Type B pancreatic cell (in vitro differentiated cells): Measurements from ENCODE around the gene DMRT1. TPM values are rescaled to one million over a fixed set of nuclear protein-coding genes. Genes with fewer than 3 reads are reported as not detected.

Source experiments
- DNase-seq: peaks from one replicate; pipeline ENCODE4 v3.0.0; 2021; ENCODE audit warnings: mixed read lengths; ENCODE audit not compliant: unreplicated experiment; ENCODE audit errors: extremely low spot score
- H3K27ac Mint-ChIP-seq: 2 replicates; pipeline ENCODE4 v1.8.0; 2021; ENCODE audit warnings: mild to moderate bottlenecking, mixed read lengths
- H3K27me3 Mint-ChIP-seq: 2 replicates; pipeline ENCODE4 v1.8.0; 2021; ENCODE audit warnings: mixed read lengths
- H3K36me3 Mint-ChIP-seq: 2 replicates; pipeline ENCODE4 v1.8.0; 2021; ENCODE audit warnings: mixed read lengths
- H3K4me1 Mint-ChIP-seq: one replicate; pipeline ENCODE4 v1.8.0; 2021; ENCODE audit warnings: mixed read lengths; ENCODE audit not compliant: unreplicated experiment
- H3K4me3 Mint-ChIP-seq: 2 replicates; pipeline ENCODE4 v1.8.0; 2021; ENCODE audit warnings: mild to moderate bottlenecking, mixed read lengths
- H3K9me3 Mint-ChIP-seq: 2 replicates; pipeline ENCODE4 v1.8.0; 2021; ENCODE audit warnings: mixed read lengths
- total RNA-seq: library from RNA; stranded (reverse); gene quantifications from 2 replicates; pipeline ENCODE4 v1.2.1, GENCODE V29; 2021; ENCODE audit warnings: low replicate concordance
- TF ChIP-seq, protein P1 (sequence below): fragments of 200-600 bp; sonication (generic); conservative IDR thresholded peaks from 2 replicates; pipeline ENCODE4 v1.5.0; 2021; ENCODE audit warnings: antibody characterized with exemption, mild to moderate bottlenecking

The DMRT1 gene
- total RNA-seq, 1 donor from 2014 or later, result not detected

DNA sequence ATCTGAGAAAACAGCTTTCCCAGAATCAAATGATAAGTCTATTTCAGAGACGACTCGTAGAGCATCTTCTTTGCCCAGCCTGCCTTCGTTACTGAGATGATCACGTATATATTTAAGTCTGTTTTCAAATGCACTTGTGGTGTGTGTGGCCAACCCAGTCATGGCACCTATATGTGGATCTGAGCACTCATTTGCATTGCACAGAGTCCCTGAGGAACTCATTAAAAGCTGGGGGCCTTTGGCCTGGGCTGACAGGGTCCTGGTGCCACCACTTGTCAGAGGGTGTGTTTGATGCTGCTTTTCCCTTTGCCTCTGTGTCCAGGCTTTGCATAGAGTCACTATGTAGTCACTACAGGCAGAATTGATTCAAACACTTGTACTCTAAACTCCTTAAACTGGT lies 117.6 kb downstream of the DMRT1 start:
- no peaks in the 10 kb centered on the region for H3K4me1 Mint-ChIP-seq
- H3K27me3 Mint-ChIP-seq, result peaks cover 67% of the 10 kb centered on the region
- TF ChIP-seq, protein P1, sequence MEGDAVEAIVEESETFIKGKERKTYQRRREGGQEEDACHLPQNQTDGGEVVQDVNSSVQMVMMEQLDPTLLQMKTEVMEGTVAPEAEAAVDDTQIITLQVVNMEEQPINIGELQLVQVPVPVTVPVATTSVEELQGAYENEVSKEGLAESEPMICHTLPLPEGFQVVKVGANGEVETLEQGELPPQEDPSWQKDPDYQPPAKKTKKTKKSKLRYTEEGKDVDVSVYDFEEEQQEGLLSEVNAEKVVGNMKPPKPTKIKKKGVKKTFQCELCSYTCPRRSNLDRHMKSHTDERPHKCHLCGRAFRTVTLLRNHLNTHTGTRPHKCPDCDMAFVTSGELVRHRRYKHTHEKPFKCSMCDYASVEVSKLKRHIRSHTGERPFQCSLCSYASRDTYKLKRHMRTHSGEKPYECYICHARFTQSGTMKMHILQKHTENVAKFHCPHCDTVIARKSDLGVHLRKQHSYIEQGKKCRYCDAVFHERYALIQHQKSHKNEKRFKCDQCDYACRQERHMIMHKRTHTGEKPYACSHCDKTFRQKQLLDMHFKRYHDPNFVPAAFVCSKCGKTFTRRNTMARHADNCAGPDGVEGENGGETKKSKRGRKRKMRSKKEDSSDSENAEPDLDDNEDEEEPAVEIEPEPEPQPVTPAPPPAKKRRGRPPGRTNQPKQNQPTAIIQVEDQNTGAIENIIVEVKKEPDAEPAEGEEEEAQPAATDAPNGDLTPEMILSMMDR, result no peak
- H3K9me3 Mint-ChIP-seq, result no peaks in the 10 kb centered on the region
- no peak overlapping the region for H3K27ac Mint-ChIP-seq
- DNase-seq, result no peak
- H3K36me3 Mint-ChIP-seq, result no peaks in the 10 kb centered on the region
- no peak overlapping the region for H3K4me3 Mint-ChIP-seq

DNA sequence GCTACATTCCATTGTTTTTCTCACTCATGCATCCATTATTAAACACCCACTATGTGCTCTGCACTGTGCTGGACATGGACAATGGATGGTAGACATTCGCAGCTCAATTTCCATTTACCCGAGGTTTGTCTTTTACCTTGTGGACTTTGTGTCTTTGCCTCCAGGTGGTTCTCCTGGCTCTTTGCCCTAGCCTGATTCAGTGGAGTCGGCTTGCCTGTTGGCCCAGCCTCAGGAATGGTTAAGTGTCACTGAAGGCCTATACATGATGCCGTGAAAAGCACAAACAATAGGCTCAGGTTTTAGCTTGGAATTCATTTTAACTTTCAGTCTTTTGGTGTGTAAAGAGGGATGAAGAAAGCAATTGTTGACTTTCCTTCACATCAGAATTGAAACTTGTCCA lies 118.4 kb downstream of the DMRT1 start:
- Mint-ChIP-seq H3K27me3 (peaks cover 76% of the 10 kb centered on the region), H3K4me1 (peaks cover 7% of the 10 kb centered on the region), H3K9me3 (no peaks in the 10 kb centered on the region), H3K4me3 (no peak overlapping the region), H3K27ac (no peak overlapping the region), H3K36me3 (no peaks in the 10 kb centered on the region)
- TF ChIP-seq, protein P1, result no peak
- no peak for DNase-seq

- TF ChIP-seq, protein P1, result no peak
- peaks cover 7% of the 10 kb centered on the region for H3K4me1 Mint-ChIP-seq
- no peak overlapping the region for H3K27ac Mint-ChIP-seq
- H3K27me3 Mint-ChIP-seq, result peaks cover 89% of the 10 kb centered on the region
- H3K9me3 Mint-ChIP-seq, result no peaks in the 10 kb centered on the region
- H3K36me3 Mint-ChIP-seq, result no peaks in the 10 kb centered on the region
- H3K4me3 Mint-ChIP-seq, result no peak overlapping the region
- DNase-seq, result no peak
These were observed 120.5 kb downstream of the DMRT1 start for GRCh38 chr9:962023-962422.

DNA sequence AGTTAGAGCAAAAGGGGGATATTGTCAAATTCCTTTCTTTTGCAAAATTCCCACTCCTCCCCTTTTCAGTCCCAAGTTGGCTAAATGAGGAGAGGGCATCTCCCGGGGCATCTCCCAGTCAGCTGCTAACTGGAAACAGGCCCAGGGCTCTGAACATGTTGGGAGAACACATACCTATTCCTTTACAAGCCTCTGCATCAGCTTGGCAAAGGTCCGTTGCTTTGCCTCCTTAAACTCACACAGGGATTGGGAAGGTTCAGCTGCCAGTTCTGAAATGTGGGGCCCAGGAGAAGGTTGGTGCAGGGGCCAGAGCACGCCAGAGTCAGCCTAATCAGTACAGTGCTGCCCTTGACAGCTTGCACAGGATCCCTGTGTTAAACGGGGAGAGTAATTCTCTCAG lies 124.0 kb downstream of the DMRT1 start:
- no peak overlapping the region for H3K4me3 Mint-ChIP-seq
- H3K36me3 Mint-ChIP-seq, result no peaks in the 10 kb centered on the region
- H3K27me3 Mint-ChIP-seq, result peaks cover 96% of the 10 kb centered on the region
- no peaks in the 10 kb centered on the region for H3K9me3 Mint-ChIP-seq
- TF ChIP-seq, protein P1, result no peak
- no peak overlapping the region for H3K27ac Mint-ChIP-seq
- peaks cover 15% of the 10 kb centered on the region for H3K4me1 Mint-ChIP-seq
- no peak for DNase-seq

DNA sequence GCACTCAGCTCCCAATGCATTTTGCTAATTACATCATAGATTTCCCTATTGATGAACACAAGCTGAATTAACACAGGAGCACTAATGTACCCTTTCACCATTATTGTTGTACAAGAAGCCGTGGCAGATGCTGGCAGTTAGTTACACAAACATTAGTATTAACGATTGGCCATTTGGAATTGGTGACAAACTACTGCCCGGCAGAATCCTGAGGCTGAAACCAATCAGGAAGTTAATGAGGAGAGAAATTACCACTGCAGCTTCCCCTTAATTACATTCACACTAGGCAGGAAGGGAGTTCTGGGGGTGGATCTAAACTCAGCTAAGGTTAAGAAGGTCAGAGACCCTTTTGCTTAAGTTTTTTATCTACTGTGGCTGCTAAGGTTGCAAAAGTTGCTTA lies 125.4 kb downstream of the DMRT1 start:
- no peak for DNase-seq
- no peaks in the 10 kb centered on the region for H3K36me3 Mint-ChIP-seq
- H3K4me1 Mint-ChIP-seq, result peaks cover 15% of the 10 kb centered on the region
- H3K27ac Mint-ChIP-seq, result no peak overlapping the region
- H3K4me3 Mint-ChIP-seq, result no peak overlapping the region
- H3K9me3 Mint-ChIP-seq, result no peaks in the 10 kb centered on the region
- H3K27me3 Mint-ChIP-seq, result peaks cover 95% of the 10 kb centered on the region
- TF ChIP-seq, protein P1, result no peak

DNA sequence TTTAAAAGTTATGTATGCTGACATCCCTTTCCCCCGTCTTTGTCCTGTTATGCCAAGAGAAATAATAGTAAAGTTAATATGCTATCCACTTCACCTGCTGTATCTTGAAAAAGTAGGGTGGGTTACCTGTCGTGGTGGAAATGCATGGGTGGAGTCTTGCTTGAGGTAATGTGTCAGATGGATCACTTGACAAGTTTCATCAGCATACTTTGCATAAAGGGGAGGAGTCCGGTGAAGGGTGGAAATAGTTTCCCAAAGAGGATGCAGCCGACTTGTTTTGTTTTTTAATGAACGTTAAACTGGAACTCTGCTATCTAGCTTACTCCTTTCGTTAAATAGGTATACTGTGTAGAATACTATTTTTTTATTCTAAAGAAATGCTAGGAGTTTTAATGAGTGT lies 125.9 kb downstream of the DMRT1 start:
- Mint-ChIP-seq H3K27ac (peak overlapping the region; percentile 20), H3K4me3 (peak overlapping the region; percentile 77)
- no peak for DNase-seq

More for the DNA sequence above, 125.9 kb downstream of the DMRT1 start:
- Mint-ChIP-seq H3K36me3 (no peaks in the 10 kb centered on the region), H3K4me1 (peaks cover 15% of the 10 kb centered on the region), H3K27me3 (peaks cover 95% of the 10 kb centered on the region), H3K9me3 (no peaks in the 10 kb centered on the region)
- TF ChIP-seq, protein P1, result no peak
